AG04449 (cell line): Measurements from ENCODE around the gene UCK1.
"Not testable (repeated sequence)": the region's sequence is repeated elsewhere in the genome, so short reads cannot be mapped to it uniquely, and the experiment has no call there.

ENCODE experiments used
- CTCF ChIA-PET: fragments of 350-600 bp; formaldehyde crosslinking; extraction: SDS; loops from one replicate; lab custom pipeline; 2021; ENCODE audit warnings: antibody characterized with exemption; lab: Yijun Ruan, JAX
- POLR2A ChIA-PET: fragments of 400-600, 350-600 bp; formaldehyde crosslinking; extraction: SDS; loops from one replicate; lab custom pipeline; 2020; ENCODE audit warnings: antibody characterized with exemption, inconsistent platforms; lab: Yijun Ruan, JAX
- DNase-seq: peaks from one replicate; pipeline ENCODE4 v3.0.0-alpha.2; 2010; ENCODE audit warnings: low read depth, low spot score
- H3K4me3 ChIP-seq: 2 replicates; pipeline ENCODE4 v1.5.1; 2011; ENCODE audit warnings: low read depth, mild to moderate bottlenecking, control low read depth, low read length
- CTCF ChIP-seq: IDR thresholded peaks from one replicate; pipeline ENCODE4 v1.5.1; 2011; ENCODE audit warnings: mild to moderate bottlenecking, moderate library complexity, low read length, control low read depth, inconsistent platforms; ENCODE audit not compliant: insufficient read depth; ENCODE audit errors: missing control alignments

Gene UCK1

GRCh38 chr9:131516100-131516499, 15.0 kb downstream of the UCK1 start:
- TF ChIP-seq CTCF, result no peak
- POLR2A ChIA-PET, result no interaction called here
- no peak for DNase-seq
- H3K4me3 ChIP-seq, result no peak overlapping the region
- CTCF ChIA-PET, result no interaction called here

- CTCF ChIA-PET, POLR2A ChIA-PET, DNase-seq, H3K4me3 ChIP-seq: not testable (repeated sequence)
These were observed 15.5 kb downstream of the UCK1 start for GRCh38 chr9:131515559-131516031.

- ChIA-PET POLR2A (no interaction called here), CTCF (interaction anchor here (0.7 to 1.0 kb wide), 2 partner anchors 10 to 227 kb away, joined by 3 read pairs; partner anchors contain the start of genes POMT1 and RAPGEF1)
- DNase-seq, result no peak
- no peak for TF ChIP-seq CTCF
- H3K4me3 ChIP-seq, result no peak overlapping the region
These were observed 17.9 kb downstream of the UCK1 start for GRCh38 chr9:131513177-131513576.

- no peak for TF ChIP-seq CTCF
- no peak overlapping the region for H3K4me3 ChIP-seq
- DNase-seq, result no peak
- ChIA-PET CTCF (interaction anchor here (1.0 to 1.1 kb wide), 2 partner anchors 31 to 228 kb away, joined by 3 read pairs; partner anchors contain the start of gene RAPGEF1), POLR2A (no interaction called here)
These were observed 19.2 kb downstream of the UCK1 start for GRCh38 chr9:131511880-131512279.

- CTCF ChIA-PET, result interaction anchor here (1.0 to 1.1 kb wide), 2 partner anchors 31 to 229 kb away, joined by 3 read pairs; partner anchors contain the start of gene RAPGEF1
- no peak overlapping the region for H3K4me3 ChIP-seq
- DNase-seq, result no peak
- POLR2A ChIA-PET, result no interaction called here
- no peak for TF ChIP-seq CTCF
These were observed 19.6 kb downstream of the UCK1 start for GRCh38 chr9:131511416-131511815.

GRCh38 chr9:131505012-131505411, 26.1 kb downstream of the UCK1 start:
- H3K4me3 ChIP-seq, result no peak overlapping the region
- TF ChIP-seq CTCF, result no peak
- ChIA-PET POLR2A (no interaction called here), CTCF (interaction anchor here (0.9 kb wide), 1 partner anchor 236 kb away, joined by 4 read pairs; no protein-coding TSS in a partner anchor)
- DNase-seq, result no peak
